ENCODE measurements around the gene ATXN2L.
A peak's percentile ranks its signal among the peaks of the same experiment; 100 is the strongest.
"Not testable (repeated sequence)": the region's sequence is repeated elsewhere in the genome, so short reads cannot be mapped to it uniquely, and the experiment has no call there.

Gene ATXN2L

DNA sequence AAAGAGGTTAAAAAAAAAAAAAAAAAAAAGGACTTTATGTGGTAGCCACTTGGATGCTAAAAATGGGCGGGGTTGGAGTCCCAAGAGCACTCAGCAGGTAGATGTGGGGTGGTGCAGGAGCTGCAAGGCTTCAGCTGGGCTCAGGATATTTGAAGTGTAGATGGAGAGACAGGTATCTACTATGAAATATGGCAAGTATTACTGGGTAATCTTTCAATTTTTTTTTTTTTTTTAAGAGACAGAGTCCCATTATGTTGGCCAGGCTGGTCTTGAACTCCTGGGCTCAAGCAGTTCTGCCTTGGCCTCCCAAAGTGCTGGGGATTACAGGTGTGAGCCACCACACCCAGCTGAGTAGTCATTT, 15.7 kb downstream of the ATXN2L start:
- DNase-seq = no peak

DNA sequence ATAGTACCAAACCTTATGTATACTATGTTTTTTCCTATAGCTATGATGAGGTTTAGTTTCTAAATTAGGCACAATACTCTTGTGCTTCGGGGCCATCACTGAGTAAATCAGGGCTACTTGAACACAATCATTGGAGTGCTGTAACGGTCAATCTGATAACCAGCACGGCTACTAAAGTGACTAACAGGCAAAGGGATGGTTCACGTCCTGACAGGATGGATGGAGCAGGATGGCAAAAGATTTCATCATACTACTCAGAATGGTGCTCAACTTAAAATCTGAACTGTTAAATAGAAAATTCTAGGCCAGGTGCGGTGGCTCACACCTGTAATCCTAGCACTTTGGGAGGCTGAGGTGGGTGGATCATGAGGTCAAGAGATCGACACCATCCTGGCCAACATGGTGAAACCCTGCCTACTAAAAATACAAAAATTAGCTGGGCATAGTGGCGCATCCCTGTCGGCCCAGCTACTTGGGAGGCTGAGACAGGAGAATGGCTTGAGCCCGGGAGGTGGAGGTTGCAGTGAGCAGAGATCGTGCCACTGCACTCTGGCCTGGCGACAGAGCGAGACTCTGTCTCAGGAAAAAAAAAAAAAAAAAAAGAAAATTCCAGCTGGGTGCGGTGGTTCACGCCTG, 16.3 kb downstream of the ATXN2L start:
- no peak for DNase-seq

GRCh38 chr16:28839899-28840298, 17.1 kb downstream of the ATXN2L start:
- no peak for DNase-seq

DNA sequence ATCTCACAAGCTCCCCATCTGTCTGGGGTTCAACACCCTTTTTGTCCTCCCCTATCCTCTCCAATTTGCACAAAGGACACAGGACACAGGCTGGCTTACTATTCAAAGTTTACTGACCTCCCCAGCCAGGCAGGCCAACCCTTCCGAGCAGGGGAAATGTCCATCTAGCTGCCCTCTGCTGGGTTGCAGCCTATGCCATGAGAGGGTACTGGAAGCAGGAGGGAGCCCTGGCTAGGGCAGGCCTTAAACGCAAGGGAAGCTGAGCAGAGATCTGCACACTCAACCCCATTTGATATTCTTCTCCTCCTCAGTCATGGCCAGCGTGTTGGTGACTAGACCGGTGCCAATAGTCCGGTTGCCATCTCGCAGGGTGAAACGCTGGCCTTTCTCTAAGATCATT, 19.9 kb downstream of the ATXN2L start:
- no peak for DNase-seq

- no peak for DNase-seq
These were observed 21.0 kb downstream of the ATXN2L start for GRCh38 chr16:28843766-28844165.

- no peak for DNase-seq
These were observed 21.6 kb downstream of the ATXN2L start for GRCh38 chr16:28844226-28844885.

DNA sequence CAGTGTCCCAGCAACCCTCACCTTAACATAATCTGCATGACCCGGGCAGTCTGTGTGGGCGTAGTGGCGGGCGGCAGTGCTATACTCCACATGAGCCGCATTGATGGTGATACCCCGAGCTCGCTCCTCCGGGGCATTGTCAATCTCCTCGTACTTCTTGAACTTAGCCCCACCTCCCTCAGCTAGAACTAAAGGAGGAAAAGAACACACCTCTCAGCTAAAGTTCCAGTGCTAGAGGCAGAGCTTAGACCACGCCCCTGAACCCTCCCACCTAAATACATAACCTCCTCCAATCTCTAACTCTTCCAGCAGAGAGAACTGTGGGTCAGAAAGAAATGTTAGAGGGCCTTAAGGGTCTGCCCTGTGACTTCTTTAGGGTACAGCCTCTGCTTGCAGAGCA, 22.5 kb downstream of the ATXN2L start:
- DNase-seq = no peak

- DNase-seq = no peak
These were observed 22.9 kb downstream of the ATXN2L start for GRCh38 chr16:28845761-28846079.

DNA sequence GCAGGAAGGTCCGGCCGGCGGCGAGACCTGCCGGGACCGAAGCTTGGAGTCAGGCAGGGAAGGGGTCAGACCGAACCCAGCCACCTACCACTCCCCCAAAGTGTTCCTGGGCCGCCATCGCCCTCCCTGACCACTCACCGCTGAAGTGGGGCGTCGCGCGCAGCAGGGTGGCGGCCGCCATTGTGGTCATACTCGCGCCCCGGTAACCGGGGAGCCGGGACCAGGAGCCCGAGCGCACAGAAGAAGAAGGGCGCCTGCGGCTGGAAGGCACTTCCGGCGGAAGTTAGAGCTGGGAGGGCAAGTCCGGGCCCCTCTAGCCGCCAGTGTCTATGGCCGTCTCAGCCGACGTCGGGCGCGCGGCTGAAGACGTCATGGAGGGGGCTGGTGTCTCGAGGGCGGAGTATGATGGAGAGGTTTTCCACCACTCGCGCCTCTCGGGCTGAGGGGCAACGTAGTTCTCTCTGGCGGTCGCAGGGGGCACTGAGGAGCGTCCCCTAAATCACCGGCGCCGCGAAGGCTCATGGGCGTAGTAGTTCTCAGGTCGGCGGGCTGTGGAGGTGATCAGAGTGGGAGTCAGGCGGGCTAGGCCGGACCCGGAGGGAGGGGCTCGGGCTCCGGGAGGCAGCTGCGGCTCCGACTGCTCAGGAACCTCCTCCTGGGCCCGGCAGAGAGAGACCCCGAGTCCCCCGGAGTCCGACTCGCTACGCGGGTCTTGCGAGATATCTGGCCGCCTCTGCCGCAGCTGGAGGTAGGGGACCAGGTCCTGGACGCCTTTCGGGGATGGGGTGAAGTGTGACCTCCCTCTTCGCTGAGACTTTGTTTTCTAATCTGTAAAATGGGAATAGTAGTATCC, 23.5 kb downstream of the ATXN2L start, which contains the start of gene TUFM:
Gene TUFM (minus strand): TSS at position 269 of the 853 bp plus-strand sequence. CDS start 79 bp downstream, at position 190.
- peak; percentile 97 for DNase-seq

DNA sequence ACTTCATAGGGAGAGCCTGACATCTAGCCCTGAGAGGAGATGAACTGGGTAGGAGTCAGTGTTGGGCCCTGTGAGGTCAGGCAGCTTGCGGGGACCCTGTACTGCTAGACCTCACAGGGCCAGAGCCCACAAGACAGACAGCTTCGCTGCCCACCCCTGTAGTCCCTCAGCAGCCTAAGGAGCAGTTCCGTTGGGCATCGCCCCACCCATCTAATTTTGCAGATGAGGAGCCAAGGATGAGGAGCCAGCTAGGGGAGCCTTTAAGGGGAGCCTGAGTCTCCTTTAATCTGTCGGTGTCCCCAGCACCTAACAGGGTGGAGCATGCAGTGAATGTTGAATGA, 24.1 kb downstream of the ATXN2L start:
- no peak for DNase-seq

GRCh38 chr16:28858421-28858820, 35.6 kb downstream of the ATXN2L start:
- no peak for DNase-seq

GRCh38 chr16:28859326-28859725, 36.5 kb downstream of the ATXN2L start:
- no peak for DNase-seq

- DNase-seq = no peak
These were observed 41.4 kb downstream of the ATXN2L start for GRCh38 chr16:28863929-28864793.

DNA sequence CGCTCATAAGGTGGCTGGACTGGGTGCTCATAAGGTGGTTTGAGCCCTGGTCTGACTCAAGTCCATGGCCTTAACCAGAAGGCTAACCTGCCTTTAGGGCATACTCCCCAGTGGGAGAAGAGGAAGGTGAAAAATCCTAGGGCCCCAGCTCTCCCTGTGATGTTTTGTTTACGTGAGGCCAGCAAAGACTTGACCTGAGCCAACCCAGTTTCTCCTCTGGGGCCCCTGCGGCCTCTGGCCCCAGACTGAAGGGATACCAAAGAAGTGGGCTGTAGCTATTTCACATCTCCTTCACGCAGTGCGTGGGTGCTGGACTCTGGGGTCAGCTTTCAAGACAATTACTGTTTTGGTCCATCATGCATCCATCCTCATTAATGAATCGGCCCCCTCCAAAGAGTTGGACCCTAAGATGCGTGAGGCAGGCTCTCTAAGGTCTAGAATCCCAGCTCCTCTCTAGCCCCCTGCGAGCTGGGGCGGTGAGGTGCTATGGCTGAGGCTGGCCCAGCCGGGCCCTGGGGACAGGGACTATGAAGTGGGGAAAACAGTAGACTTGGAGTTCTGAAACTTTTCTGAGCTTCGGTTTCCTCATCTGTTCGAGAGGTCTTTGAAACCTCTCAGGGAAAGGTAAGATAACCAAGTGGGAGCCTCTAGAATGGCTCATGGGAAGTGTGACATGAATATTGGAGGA, 42.3 kb downstream of the ATXN2L start:
- no peak for DNase-seq

DNA sequence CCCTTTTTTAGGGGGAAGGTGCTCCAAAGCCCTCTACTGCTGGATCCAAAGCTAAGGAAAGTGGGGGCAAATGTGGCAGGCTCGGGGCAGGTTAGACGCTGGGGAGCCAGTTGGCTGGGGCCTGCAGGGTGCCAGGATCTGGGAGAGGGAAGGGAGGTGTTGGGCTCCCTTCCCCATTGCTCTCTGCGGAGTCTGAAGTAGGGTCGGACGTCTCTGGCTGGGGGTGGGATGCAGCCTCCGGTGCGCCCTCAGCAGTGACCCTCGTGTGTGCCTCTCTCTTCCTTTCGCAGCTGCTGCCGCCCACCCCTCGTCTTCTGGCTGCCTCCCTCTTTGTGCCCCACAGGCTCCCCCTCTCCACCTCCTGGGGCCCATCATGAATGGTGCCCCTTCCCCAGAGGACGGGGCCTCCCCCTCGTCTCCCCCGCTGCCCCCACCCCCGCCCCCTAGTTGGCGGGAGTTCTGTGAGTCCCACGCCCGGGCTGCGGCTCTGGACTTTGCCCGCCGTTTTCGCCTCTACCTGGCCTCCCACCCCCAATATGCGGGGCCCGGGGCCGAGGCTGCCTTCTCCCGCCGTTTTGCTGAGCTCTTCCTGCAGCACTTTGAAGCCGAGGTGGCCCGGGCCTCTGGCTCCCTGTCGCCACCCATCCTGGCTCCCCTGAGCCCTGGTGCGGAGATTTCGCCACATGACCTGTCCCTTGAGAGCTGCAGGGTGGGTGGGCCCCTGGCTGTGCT, 43.1 kb downstream of the ATXN2L start:
- DNase-seq = no peak

GRCh38 chr16:28866454-28866804, 43.6 kb downstream of the ATXN2L start:
- DNase-seq = no peak

- DNase-seq = no peak
These were observed 44.4 kb downstream of the ATXN2L start for GRCh38 chr16:28867241-28867640.

- DNase-seq = not testable (repeated sequence)
These were observed 44.8 kb downstream of the ATXN2L start for GRCh38 chr16:28867646-28868045.

DNA sequence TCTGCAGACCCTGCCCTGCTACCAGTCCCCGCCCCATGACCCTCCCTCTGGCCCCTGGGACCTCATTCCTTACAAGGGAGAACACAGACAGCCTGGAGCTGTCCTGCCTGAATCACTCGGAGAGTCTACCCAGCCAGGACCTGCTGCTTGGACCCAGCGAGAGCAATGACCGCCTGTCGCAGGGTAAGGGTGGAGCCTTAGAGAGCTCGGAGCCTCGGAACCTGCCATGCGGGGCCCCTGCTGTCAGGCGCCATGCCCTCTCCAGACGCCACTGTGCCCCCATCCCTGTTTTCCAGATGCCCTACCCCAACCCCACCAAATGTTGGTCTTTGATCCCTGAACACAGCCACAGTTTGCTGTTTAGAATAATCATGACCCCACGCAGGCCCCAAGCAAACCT, 46.4 kb downstream of the ATXN2L start:
- DNase-seq = no peak

GRCh38 chr16:28872952-28873351, 50.2 kb downstream of the ATXN2L start:
- DNase-seq = no peak

DNA sequence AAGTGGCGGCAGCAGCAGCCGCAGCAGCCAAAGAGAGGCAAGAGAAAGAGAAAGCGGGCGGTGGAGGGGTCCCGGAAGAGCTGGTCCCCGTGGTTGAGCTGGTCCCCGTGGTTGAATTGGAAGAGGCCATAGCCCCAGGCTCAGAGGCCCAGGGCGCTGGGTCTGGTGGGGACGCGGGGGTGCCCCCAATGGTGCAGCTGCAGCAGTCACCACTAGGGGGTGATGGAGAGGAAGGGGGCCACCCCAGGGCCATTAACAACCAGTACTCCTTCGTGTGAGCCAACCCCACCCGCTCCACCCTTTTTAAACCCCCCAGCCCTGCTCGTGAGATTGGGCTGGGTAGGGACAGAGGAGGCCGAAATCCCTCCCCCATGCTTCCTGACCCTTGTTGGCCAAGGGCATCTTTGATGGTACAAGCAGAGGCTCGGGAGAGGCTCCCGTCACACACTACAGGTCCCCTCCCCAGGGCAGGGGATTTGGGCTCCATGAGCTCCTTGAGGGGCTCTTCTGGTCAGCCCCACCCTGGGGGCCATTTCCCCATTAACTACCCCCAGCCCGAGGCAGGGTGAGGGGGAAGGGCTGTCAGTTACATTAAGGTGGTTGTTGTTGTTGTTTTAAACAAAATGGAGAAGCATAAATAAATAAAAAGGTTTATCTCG, 50.9 kb downstream of the ATXN2L start:
- DNase-seq = no peak
